Myocyte (in vitro differentiated cells): Measurements from ENCODE around the gene CHRNA4. TPM values are rescaled to one million over a fixed set of nuclear protein-coding genes. Genes with fewer than 3 reads are reported as not detected.

Experiments used
- DNase-seq: peaks from one replicate; pipeline ENCODE4 v3.0.0-alpha.2; 2012; ENCODE audit warnings: low read depth
- total RNA-seq: library from RNA; depleted of rRNA; stranded (reverse); fragments of >200 nt; gene quantifications from 2 replicates; pipeline ENCODE4 v1.2.3, GENCODE V29; 2014

CHRNA4 gene
- total RNA-seq, 1 donor from 2014 or later = not detected

DNA sequence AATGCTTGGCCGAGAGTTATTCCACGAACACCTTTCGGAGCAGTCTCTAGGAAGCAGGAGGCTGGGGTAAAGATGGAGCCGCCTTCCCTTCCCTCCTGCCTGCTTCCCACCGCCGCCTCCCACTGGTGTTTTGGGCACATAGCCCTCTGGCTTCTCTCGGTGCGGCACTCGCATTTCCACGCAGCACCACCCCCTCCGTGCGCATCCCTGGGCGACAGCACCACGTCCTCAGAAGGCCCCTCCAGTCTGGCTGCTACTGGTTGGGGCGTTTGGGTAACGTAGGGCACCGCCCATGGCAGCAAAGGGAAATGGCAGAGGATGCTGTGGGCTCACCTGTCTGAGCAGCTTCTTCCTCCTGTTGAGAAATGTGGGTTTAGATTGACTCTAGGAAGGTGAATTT is 65.7 kb downstream of the CHRNA4 start:
- no peak for DNase-seq

DNA sequence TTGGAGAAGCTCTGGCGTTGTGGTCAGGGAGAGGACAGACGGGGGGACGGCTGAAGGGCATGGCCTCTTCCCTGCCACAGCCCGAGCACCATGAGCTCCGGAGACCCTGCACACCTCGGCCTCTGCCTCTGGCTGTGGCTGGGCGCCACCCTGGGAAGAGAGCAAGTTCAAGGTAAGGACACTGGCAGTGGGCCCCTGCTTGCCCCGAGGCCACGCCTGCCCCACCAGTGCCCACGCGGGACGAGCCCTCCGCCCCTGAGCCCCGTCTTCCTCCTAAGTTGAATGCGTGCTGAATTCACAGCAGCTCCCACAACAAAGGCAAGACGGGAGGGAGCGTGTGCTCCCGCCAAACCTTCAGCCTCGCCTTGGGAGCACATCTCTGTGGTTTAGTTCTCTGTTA is 66.1 kb downstream of the CHRNA4 start:
- no peak for DNase-seq

- DNase-seq = no peak
Measured at GRCh38 chr20:63294536-63294900, 66.6 kb downstream of the CHRNA4 start.

- no peak for DNase-seq
Measured at GRCh38 chr20:63293871-63294535, 67.1 kb downstream of the CHRNA4 start.

- DNase-seq = no peak
Measured at GRCh38 chr20:63293456-63293855, 67.7 kb downstream of the CHRNA4 start.

Other genes starting within 250 kb of the CHRNA4 start
- gene YTHDF1, start 145.2 kb downstream of the CHRNA4 start, total RNA-seq = 28.5 and 36.1 TPM in 2 replicates
- not detected in 2 replicates for gene BIRC7, start 125.4 kb downstream of the CHRNA4 start, total RNA-seq
- not detected in 2 replicates for gene NKAIN4, start 106.9 kb downstream of the CHRNA4 start, total RNA-seq
- gene ARFGAP1, start 88.5 kb downstream of the CHRNA4 start, total RNA-seq = 83.8 and 96.3 TPM in 2 replicates
- gene COL20A1, start 68.2 kb downstream of the CHRNA4 start, total RNA-seq = 0.05 and 0.21 TPM in 2 replicates
- gene KCNQ2, start 111.3 kb upstream of the CHRNA4 start, total RNA-seq = not detected in 2 replicates
- 456 and 555 TPM in 2 replicates for gene EEF1A2, start 137.7 kb upstream of the CHRNA4 start, total RNA-seq
- gene PPDPF, start 159.4 kb upstream of the CHRNA4 start, total RNA-seq = 230 and 275 TPM in 2 replicates
- 2.1 and 5.2 TPM in 2 replicates for gene PTK6, start 176.0 kb upstream of the CHRNA4 start, total RNA-seq
- gene SRMS, start 186.4 kb upstream of the CHRNA4 start, total RNA-seq = not detected in 2 replicates
- 0.75 TPM in 1 of 2 replicates, not detected in the other for gene FNDC11, start 192.8 kb upstream of the CHRNA4 start, total RNA-seq
- gene HELZ2, start 212.9 kb upstream of the CHRNA4 start, total RNA-seq = 15.5 and 17.9 TPM in 2 replicates